ENCODE data around the gene TRAPPC2. TPM values are rescaled to one million over a fixed set of nuclear protein-coding genes. Genes with fewer than 3 reads are reported as not detected.
"Not testable (repeated sequence)": the region's sequence is repeated elsewhere in the genome, so short reads cannot be mapped to it uniquely, and the experiment has no call there.

The TRAPPC2 gene
- total RNA-seq, 1 experiment from 2014 or later, result 23.6 TPM

DNA sequence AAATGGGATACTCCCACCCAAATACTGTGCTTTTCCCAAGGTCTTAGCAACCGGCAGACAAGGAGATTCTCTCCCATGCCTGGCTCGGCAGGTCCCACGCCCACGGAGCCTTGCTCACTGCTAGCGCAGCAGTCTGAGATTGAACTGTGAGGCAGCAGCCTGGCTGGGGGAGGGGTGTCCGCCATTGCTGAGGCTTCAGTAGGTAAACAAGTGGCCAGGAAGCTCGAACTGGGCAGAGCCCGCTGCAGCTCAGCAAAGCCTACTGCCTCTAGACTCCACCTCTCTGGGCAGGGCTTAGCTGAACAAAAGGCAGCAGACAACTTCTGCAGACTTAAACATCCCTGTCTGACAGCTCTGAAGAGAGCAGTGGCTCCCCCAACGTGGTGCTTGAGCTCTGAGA is 9.5 kb downstream of the TRAPPC2 start:
- BruUV-seq (replicated peaks); H3K9me3 ChIP-seq (ENCODE audit: insufficient read depth, low read depth); H3F3A ChIP-seq (ENCODE audit: insufficient read depth, low read depth); H3K36me3 ChIP-seq (ENCODE audit: low read depth); H2AFZ ChIP-seq; H3K4me3 ChIP-seq; H3K4me2 ChIP-seq; H3K27ac ChIP-seq; H3K9me2 ChIP-seq (ENCODE audit: insufficient read depth); H3K27me3 ChIP-seq (ENCODE audit: insufficient read depth, low read depth); CTCF ChIA-PET; intact Hi-C loops (cut with micrococcal nuclease; ENCODE audit: unreplicated experiment); H4K20me1 ChIP-seq (ENCODE audit: insufficient read depth); DNase-seq; POLR2A ChIA-PET (ENCODE audit: unreplicated experiment): not testable (repeated sequence)
- Histone ChIP-seq H3K4me1 (replicated peaks; ENCODE audit: insufficient read depth) (peaks cover 15% of the 10 kb centered on the region), H3K79me2 (ENCODE audit: low read depth) (peaks cover 57% of the 10 kb centered on the region)

- TF ChIP-seq CTCF (conservative IDR thresholded peaks at IDR 0.05), result no peak
- TF ChIP-seq EZH2 (IDR thresholded peaks at IDR 0.05; ENCODE audit: low read depth), result no peak
- Histone ChIP-seq H3K4me3 (no peak overlapping the region), H2AFZ (no peak overlapping the region), H3K9me2 (ENCODE audit: insufficient read depth) (no peaks in the 10 kb centered on the region), H3K9me3 (ENCODE audit: insufficient read depth, low read depth) (no peaks in the 10 kb centered on the region), H3K27ac (peak overlapping the region; percentile 46; the same call in 1 of the 2 replicates), H4K20me1 (ENCODE audit: insufficient read depth) (no peaks in the 10 kb centered on the region), H3K4me2 (peak overlapping the region; percentile 54; the same call in 1 of the 2 replicates), H3K4me1 (replicated peaks; ENCODE audit: insufficient read depth) (peaks cover 15% of the 10 kb centered on the region), H3F3A (ENCODE audit: insufficient read depth, low read depth) (peaks cover 9% of the 10 kb centered on the region; the same call in 1 of the 2 replicates), H3K27me3 (ENCODE audit: insufficient read depth, low read depth) (no peaks in the 10 kb centered on the region), H3K36me3 (ENCODE audit: low read depth) (no peaks in the 10 kb centered on the region), H3K79me2 (ENCODE audit: low read depth) (peaks cover 40% of the 10 kb centered on the region)
- BruUV-seq (replicated peaks), result no TSS peak
- intact Hi-C loops (cut with micrococcal nuclease; ENCODE audit: unreplicated experiment), result no loop called here
- peak; percentile 11 to 85 for DNase-seq
- ChIA-PET POLR2A (ENCODE audit: unreplicated experiment) (interaction anchor here (0.6 to 0.9 kb wide), 3 partner anchors 13 to 115 kb away, joined by 5 to 23 read pairs (median 18); partner anchors contain the start of genes OFD1 and TRAPPC2), CTCF (interaction anchor here (0.6 kb wide), 1 partner anchor 908 kb away, joined by 13 read pairs; no protein-coding TSS in a partner anchor)
These were observed 12.5 kb downstream of the TRAPPC2 start for GRCh38 chrX:13721819-13722519.

GRCh38 chrX:13721371-13721770 is 13.0 kb downstream of the TRAPPC2 start:
- peak overlapping the region; percentile 54 for H3K4me2 ChIP-seq

More at GRCh38 chrX:13721371-13721770, 13.0 kb downstream of the TRAPPC2 start:
- peaks cover 37% of the 10 kb centered on the region for H3K79me2 ChIP-seq (ENCODE audit: low read depth)
- no TSS peak for BruUV-seq (replicated peaks)
- DNase-seq, result no peak
- no peaks in the 10 kb centered on the region for H3K9me3 ChIP-seq (ENCODE audit: insufficient read depth, low read depth)
- H4K20me1 ChIP-seq (ENCODE audit: insufficient read depth), result no peaks in the 10 kb centered on the region
- 0 out of 2 replicates have a peak overlapping the region, but pooled peaks have one; percentile 19 for H3K27ac ChIP-seq
- H2AFZ ChIP-seq, result no peak overlapping the region
- H3K27me3 ChIP-seq (ENCODE audit: insufficient read depth, low read depth), result no peaks in the 10 kb centered on the region
- no peaks in the 10 kb centered on the region; the same call in 1 of the 2 replicates for H3K36me3 ChIP-seq (ENCODE audit: low read depth)
- intact Hi-C loops (cut with micrococcal nuclease; ENCODE audit: unreplicated experiment), result no loop called here
- no peak for TF ChIP-seq EZH2 (IDR thresholded peaks at IDR 0.05; ENCODE audit: low read depth)
- TF ChIP-seq CTCF (conservative IDR thresholded peaks at IDR 0.05), result no peak
- ChIA-PET POLR2A (ENCODE audit: unreplicated experiment) (interaction anchor here (0.6 to 0.9 kb wide), 2 partner anchors 13 to 54 kb away, joined by 5 to 18 read pairs; partner anchors contain the start of genes OFD1 and TRAPPC2), CTCF (interaction anchor here (0.6 kb wide), 1 partner anchor 908 kb away, joined by 13 read pairs; no protein-coding TSS in a partner anchor)
- H3K4me1 ChIP-seq (replicated peaks; ENCODE audit: insufficient read depth), result peaks cover 15% of the 10 kb centered on the region
- H3K9me2 ChIP-seq (ENCODE audit: insufficient read depth), result no peaks in the 10 kb centered on the region
- H3F3A ChIP-seq (ENCODE audit: insufficient read depth, low read depth), result peaks cover 9% of the 10 kb centered on the region; the same call in 1 of the 2 replicates
- H3K4me3 ChIP-seq, result no peak overlapping the region

All from PC-9 (cell line).